Hematopoietic multipotent progenitor cell treated with erythropoietin and hydrocortisone succinate and interleukin-3 and kit ligand, for 4 days (in vitro differentiated cells): Measurements from ENCODE around the gene CD3D.
"Not testable (repeated sequence)": the region's sequence is repeated elsewhere in the genome, so short reads cannot be mapped to it uniquely, and the experiment has no call there.

Experiments
- DNase-seq: peaks from one replicate; pipeline ENCODE4 v3.0.0-alpha.2; 2015

Gene CD3D

GRCh38 chr11:118338637-118339061, 3.9 kb downstream of the CD3D start:
- DNase-seq = peak; percentile 73

GRCh38 chr11:118334745-118335144, 7.8 kb downstream of the CD3D start:
- no peak for DNase-seq

GRCh38 chr11:118328745-118329144, 13.8 kb downstream of the CD3D start:
- no peak for DNase-seq

- no peak for DNase-seq
Observed at GRCh38 chr11:118325283-118325682, 17.2 kb downstream of the CD3D start.

- DNase-seq = no peak
Observed at GRCh38 chr11:118322721-118323120, 19.8 kb downstream of the CD3D start.

- DNase-seq = peak; percentile 30
Observed at GRCh38 chr11:118321386-118322082, 21.0 kb downstream of the CD3D start.

- no peak for DNase-seq
Observed at GRCh38 chr11:118320515-118320914, 22.0 kb downstream of the CD3D start.

GRCh38 chr11:118319337-118319707, 23.2 kb downstream of the CD3D start:
- peak; percentile 80 for DNase-seq

- DNase-seq = no peak
Observed at GRCh38 chr11:118318581-118319336, 23.7 kb downstream of the CD3D start.

- DNase-seq = no peak
Observed at GRCh38 chr11:118318124-118318523, 24.4 kb downstream of the CD3D start.

GRCh38 chr11:118314988-118315411, 27.5 kb downstream of the CD3D start:
- no peak for DNase-seq

- DNase-seq = no peak
Observed at GRCh38 chr11:118313242-118313641, 29.3 kb downstream of the CD3D start.

- peak; percentile 14 for DNase-seq
Observed at GRCh38 chr11:118312328-118312727, 30.2 kb downstream of the CD3D start.

- peak; percentile 28 for DNase-seq
Observed at GRCh38 chr11:118311518-118311917, 31.0 kb downstream of the CD3D start.

- no peak for DNase-seq
Observed at GRCh38 chr11:118310781-118311485, 31.6 kb downstream of the CD3D start.

- no peak for DNase-seq
Observed at GRCh38 chr11:118310271-118310670, 32.2 kb downstream of the CD3D start.

GRCh38 chr11:118308995-118309528, 33.4 kb downstream of the CD3D start:
- not testable (repeated sequence) for DNase-seq

- no peak for DNase-seq
Observed at GRCh38 chr11:118306556-118306955, 35.9 kb downstream of the CD3D start.

- DNase-seq = no peak
Observed at GRCh38 chr11:118305726-118306125, 36.8 kb downstream of the CD3D start.

- DNase-seq = no peak
Observed at GRCh38 chr11:118304568-118305248, 37.8 kb downstream of the CD3D start, which contains the start of gene CD3E. Gene CD3E, plus strand, starts transcription at chr11:118304730. Its CDS starts 223 bp downstream, at chr11:118304953.

- peak; percentile 31 for DNase-seq
Observed at GRCh38 chr11:118304227-118304567, 38.3 kb downstream of the CD3D start.

GRCh38 chr11:118301600-118302195, 40.8 kb downstream of the CD3D start:
- DNase-seq = no peak
